HEK293T (cell line): ENCODE measurements around the gene ZNF512.
A peak's percentile ranks its signal among the peaks of the same experiment; 100 is the strongest.

Experiments used
- CTCF ChIA-PET: fragments of 350-600 bp; formaldehyde crosslinking; extraction: SDS; loops from one replicate; lab custom pipeline; 2021; ENCODE audit warnings: antibody characterized with exemption, inconsistent platforms; lab: Yijun Ruan, JAX
- POLR2A ChIA-PET: fragments of 350-600 bp; formaldehyde crosslinking; extraction: SDS; loops from one replicate; lab custom pipeline; 2020; ENCODE audit warnings: antibody characterized with exemption, inconsistent platforms; lab: Yijun Ruan, JAX
- DNase-seq: peaks from one replicate; pipeline ENCODE4 v3.0.0; 2012; ENCODE audit warnings: mixed read lengths; ENCODE audit errors: extremely low spot score
- ARNT ChIP-seq: fragments of 450-650 bp; IDR thresholded peaks from 2 replicates; pipeline ENCODE4 v1.6.1; 2017; ENCODE audit warnings: mild to moderate bottlenecking
- BHLHE40 ChIP-seq: fragments of 450-650 bp; IDR thresholded peaks from 2 replicates; pipeline ENCODE4 v1.6.1; 2016; ENCODE audit warnings: mild to moderate bottlenecking, moderate library complexity, borderline replicate concordance
- CTBP1 ChIP-seq: fragments of 450-650 bp; IDR thresholded peaks from 2 replicates; pipeline ENCODE4 v1.6.1; 2016; ENCODE audit warnings: borderline replicate concordance
- ELF4 ChIP-seq: fragments of 450-650 bp; IDR thresholded peaks from 2 replicates; pipeline ENCODE4 v1.6.1; 2017; ENCODE audit warnings: antibody characterized with exemption
- FOXA1 ChIP-seq: fragments of 450-650 bp; IDR thresholded peaks from 2 replicates; pipeline ENCODE4 v1.6.1; 2016; ENCODE audit warnings: mild to moderate bottlenecking
- FOXK2 ChIP-seq: fragments of 450-650 bp; IDR thresholded peaks from 2 replicates; pipeline ENCODE4 v1.6.1; 2016; ENCODE audit warnings: mild to moderate bottlenecking
- FOXM1 ChIP-seq: fragments of 450-650 bp; IDR thresholded peaks from 2 replicates; pipeline ENCODE4 v1.6.1; 2017; ENCODE audit warnings: mild to moderate bottlenecking, borderline replicate concordance
- HDGF ChIP-seq: fragments of 450-650 bp; IDR thresholded peaks from 2 replicates; pipeline ENCODE4 v1.6.1; 2017; ENCODE audit warnings: antibody characterized with exemption, borderline replicate concordance
- L3MBTL2 ChIP-seq: fragments of 450-650 bp; conservative IDR thresholded peaks from 2 replicates; pipeline ENCODE4 v1.6.1; 2016; ENCODE audit warnings: mild to moderate bottlenecking
- LEF1 ChIP-seq: fragments of 450-650 bp; IDR thresholded peaks from 2 replicates; pipeline ENCODE4 v1.6.1; 2017; ENCODE audit warnings: mild to moderate bottlenecking, borderline replicate concordance
- NFRKB ChIP-seq: fragments of 450-650 bp; IDR thresholded peaks from 2 replicates; pipeline ENCODE4 v1.6.1; 2016; ENCODE audit warnings: mild to moderate bottlenecking, moderate library complexity
- SP1 ChIP-seq: fragments of 450-650 bp; IDR thresholded peaks from 2 replicates; pipeline ENCODE4 v1.6.1; 2017
- SUZ12 ChIP-seq: fragments of 450-650 bp; IDR thresholded peaks from 2 replicates; pipeline ENCODE4 v1.6.1; 2016; ENCODE audit warnings: mild to moderate bottlenecking
- TARDBP ChIP-seq: fragments of 450-650 bp; IDR thresholded peaks from 2 replicates; pipeline ENCODE4 v1.6.1; 2016
- ZNF384 ChIP-seq: fragments of 450-650 bp; IDR thresholded peaks from 2 replicates; pipeline ENCODE4 v1.6.1; 2016
- TF ChIP-seq, protein P1 (sequence below): fragments of 450-650 bp; IDR thresholded peaks from 2 replicates; pipeline ENCODE4 v1.6.1; 2016

Gene ZNF512

DNA sequence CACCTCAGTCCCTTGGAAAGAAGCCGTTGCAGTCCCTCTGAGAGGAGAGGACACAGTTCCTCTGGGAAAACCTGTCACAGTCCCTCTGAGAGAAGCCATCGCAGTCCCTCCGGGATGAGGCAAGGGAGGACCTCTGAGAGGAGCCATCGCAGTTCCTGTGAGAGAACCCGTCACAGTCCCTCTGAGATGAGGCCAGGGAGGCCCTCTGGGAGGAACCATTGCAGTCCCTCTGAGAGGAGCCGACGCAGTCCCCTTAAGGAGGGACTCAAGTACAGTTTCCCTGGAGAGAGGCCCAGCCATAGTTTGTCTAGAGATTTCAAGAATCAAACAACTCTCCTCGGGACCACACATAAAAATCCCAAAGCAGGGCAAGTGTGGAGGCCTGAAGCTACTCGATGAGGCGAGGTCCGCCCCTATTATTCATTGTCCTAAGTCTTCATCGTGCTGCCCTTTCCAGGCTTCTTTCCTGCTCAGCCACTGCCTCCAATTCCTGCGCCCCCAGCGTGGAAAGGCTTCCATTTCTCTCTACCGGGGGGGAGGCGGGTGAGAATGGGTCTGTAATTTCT is 630 bp upstream of the ZNF512 start:
- POLR2A ChIA-PET, result interaction anchor here (0.9 to 1.3 kb wide), 8 partner anchors 8 to 151 kb away, joined by 4 to 6 read pairs (median 5); partner anchors contain the start of genes CCDC121 and GPN1
- no peak for TF ChIP-seq ZNF384
- peak; percentile 57; the same call in 1 of the 2 replicates for TF ChIP-seq HDGF
- TF ChIP-seq BHLHE40, result no peak
- TF ChIP-seq, protein P1, sequence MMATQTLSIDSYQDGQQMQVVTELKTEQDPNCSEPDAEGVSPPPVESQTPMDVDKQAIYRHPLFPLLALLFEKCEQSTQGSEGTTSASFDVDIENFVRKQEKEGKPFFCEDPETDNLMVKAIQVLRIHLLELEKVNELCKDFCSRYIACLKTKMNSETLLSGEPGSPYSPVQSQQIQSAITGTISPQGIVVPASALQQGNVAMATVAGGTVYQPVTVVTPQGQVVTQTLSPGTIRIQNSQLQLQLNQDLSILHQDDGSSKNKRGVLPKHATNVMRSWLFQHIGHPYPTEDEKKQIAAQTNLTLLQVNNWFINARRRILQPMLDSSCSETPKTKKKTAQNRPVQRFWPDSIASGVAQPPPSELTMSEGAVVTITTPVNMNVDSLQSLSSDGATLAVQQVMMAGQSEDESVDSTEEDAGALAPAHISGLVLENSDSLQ, result no peak
- no peak for DNase-seq
- CTCF ChIA-PET, result no interaction called here

GRCh38 chr2:27583390-27583915 is 611 bp downstream of the ZNF512 start:
- no peak for TF ChIP-seq FOXA1
- no peak for TF ChIP-seq ZNF384
- peak; percentile 9 for TF ChIP-seq L3MBTL2
- TF ChIP-seq CTBP1, result no peak
- ChIA-PET CTCF (no interaction called here), POLR2A (interaction anchor here (1.0 to 1.3 kb wide), 2 partner anchors 10 to 24 kb away, joined by 5 to 6 read pairs; no protein-coding TSS in a partner anchor)
- DNase-seq, result no peak

DNA sequence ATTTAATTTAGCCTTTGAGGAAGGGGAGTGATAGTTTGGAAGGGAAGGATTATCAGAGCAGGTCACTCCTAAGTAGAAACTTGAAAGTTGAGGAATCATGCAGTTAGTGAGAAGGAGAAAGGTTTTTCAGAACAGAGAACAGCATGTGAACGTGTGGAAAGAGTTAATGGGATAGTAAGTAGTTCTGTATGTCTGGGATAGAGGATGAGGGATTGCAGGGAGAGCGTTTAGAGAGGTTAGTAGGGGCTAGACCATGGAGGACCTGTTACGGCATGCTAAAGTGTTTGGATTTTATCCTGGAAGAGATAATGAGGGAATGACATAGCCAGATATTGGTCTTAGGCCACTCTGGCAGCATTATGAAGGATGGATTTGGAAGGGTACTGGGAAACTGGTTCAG is 1.8 kb downstream of the ZNF512 start:
- ChIA-PET POLR2A (no interaction called here), CTCF (no interaction called here)
- TF ChIP-seq NFRKB (no peak), ELF4 (no peak), BHLHE40 (no peak), ZNF384 (no peak), HDGF (no peak), FOXM1 (no peak), L3MBTL2 (no peak)
- TF ChIP-seq, protein P1, result no peak
- DNase-seq, result no peak

DNA sequence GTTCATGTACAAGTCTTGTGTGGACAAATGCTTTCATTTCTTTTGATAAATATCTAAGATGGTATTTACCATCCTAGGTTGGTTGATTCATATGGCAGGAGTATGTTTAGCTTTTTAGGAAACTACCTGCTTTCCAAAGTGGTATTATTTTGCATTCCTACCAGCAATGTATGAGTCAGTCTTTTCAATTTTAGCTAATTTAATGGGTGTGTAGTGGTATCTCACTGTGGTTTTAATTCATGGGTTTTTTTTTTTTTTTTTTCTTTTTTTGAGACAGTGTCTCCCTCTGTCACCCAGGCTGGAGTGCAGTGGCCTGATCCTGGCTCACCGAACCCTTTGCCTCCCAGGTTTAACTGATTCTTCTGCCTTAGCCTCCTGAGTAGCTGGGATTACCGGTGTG is 4.2 kb downstream of the ZNF512 start:
- ChIA-PET POLR2A (interaction anchor here (1.5 kb wide), 1 partner anchor 17 kb away, joined by 3 read pairs; no protein-coding TSS in a partner anchor), CTCF (no interaction called here)
- no peak for DNase-seq
- TF ChIP-seq BHLHE40 (no peak), SUZ12 (no peak), CTBP1 (no peak), FOXA1 (no peak)

GRCh38 chr2:27588308-27588707 is 5.5 kb downstream of the ZNF512 start:
- ChIA-PET POLR2A (no interaction called here), CTCF (no interaction called here)
- no peak for DNase-seq
- TF ChIP-seq L3MBTL2 (no peak), HDGF (no peak), NFRKB (no peak), ELF4 (no peak), CTBP1 (no peak), SUZ12 (no peak), FOXK2 (no peak), LEF1 (no peak), FOXM1 (no peak), BHLHE40 (no peak), TARDBP (no peak), FOXA1 (no peak)
- TF ChIP-seq, protein P1, result no peak

GRCh38 chr2:27591745-27592144 is 8.9 kb downstream of the ZNF512 start:
- TF ChIP-seq, protein P1, result no peak
- no peak for TF ChIP-seq CTBP1
- no peak for TF ChIP-seq BHLHE40
- no peak for TF ChIP-seq FOXK2
- no peak for TF ChIP-seq L3MBTL2
- TF ChIP-seq SP1, result no peak
- TF ChIP-seq FOXA1, result no peak
- TF ChIP-seq LEF1, result no peak
- no peak for TF ChIP-seq ARNT
- TF ChIP-seq ELF4, result no peak
- no peak for TF ChIP-seq FOXM1
- TF ChIP-seq HDGF, result no peak
- TF ChIP-seq SUZ12, result no peak
- TF ChIP-seq ZNF384, result no peak
- no peak for TF ChIP-seq NFRKB
- CTCF ChIA-PET, result interaction anchor here (0.6 kb wide), 1 partner anchor 12 kb away, joined by 3 read pairs; no protein-coding TSS in a partner anchor
- no peak for DNase-seq
- POLR2A ChIA-PET, result interaction anchor here (1.1 kb wide), 1 partner anchor 9 kb away, joined by 4 read pairs; the partner anchor contains the start of gene ZNF512
